Measurements from ENCODE around the gene NHS.

The NHS gene

DNA sequence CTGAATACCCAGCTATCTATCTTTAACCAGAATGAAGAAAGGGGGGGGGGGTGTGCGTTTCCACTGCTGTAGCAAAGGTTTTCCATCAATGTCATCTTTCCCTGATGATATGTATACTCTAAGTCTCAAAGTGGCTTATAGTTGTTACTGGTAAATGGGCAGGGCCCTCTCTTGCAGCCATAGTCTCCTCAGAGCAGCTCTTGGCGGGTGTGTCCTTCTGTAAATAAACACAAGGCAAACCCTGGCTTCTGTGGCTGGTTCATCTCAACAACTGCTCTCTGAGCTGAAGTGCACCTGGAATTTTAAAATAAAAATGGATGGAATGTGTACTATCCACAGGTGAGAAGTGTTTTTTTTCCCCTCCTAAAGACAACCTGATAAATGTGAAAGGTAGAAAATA, 304.8 kb downstream of the NHS start:
- Histone ChIP-seq H3K4me3 (ENCODE audit: low read depth, low read length) (no peak overlapping the region), H3K27ac (ENCODE audit: low read depth, low read length) (no peak overlapping the region), H3K4me1 (ENCODE audit: control insufficient read depth, insufficient read depth, low read length, unreplicated experiment) (no peaks in the 10 kb centered on the region), H3K27me3 (ENCODE audit: insufficient read depth, low read length) (no peaks in the 10 kb centered on the region), H3K79me2 (ENCODE audit: control insufficient read depth, insufficient read depth, low read length, unreplicated experiment) (no peaks in the 10 kb centered on the region), H3K36me3 (ENCODE audit: insufficient read depth, low read length) (no peaks in the 10 kb centered on the region), H2AFZ (ENCODE audit: low read length, unreplicated experiment) (no peak overlapping the region)

DNA sequence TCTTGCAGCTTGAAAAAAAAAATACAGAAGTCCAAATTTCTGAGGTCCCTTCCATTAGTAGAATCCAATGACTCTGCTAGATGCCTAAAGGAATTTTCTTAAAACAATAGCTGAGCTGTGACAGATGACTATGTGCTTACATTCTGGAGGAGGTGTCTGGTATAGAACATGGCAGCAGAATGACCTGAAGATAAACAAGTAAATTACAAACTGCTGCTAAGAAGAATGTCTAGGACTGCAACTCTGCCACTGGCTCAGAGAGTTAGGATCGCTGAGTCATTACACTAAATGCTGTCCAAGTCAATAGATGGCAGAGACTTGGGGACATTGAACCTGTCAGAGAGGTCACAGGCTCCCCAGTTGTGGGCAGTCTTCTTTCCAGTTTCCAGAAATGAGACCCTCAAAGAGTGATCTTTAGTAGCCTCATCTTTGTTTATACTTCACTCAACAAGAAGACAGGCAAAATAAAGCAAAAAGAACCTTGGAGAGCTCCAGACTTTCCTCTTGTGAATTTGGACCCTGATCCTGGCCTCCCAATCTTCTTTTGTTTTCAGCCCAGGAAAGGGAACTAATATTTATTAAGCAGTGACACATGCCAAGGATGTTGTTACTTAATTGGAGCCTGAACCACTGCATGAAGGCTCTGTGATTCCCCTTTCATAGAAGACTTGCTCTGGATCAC, 305.9 kb downstream of the NHS start:
- H3K79me2 ChIP-seq (ENCODE audit: control insufficient read depth, insufficient read depth, low read length, unreplicated experiment), result no peaks in the 10 kb centered on the region
- H3K4me3 ChIP-seq (ENCODE audit: low read depth, low read length), result no peak overlapping the region
- no peaks in the 10 kb centered on the region for H3K36me3 ChIP-seq (ENCODE audit: insufficient read depth, low read length)
- no peaks in the 10 kb centered on the region for H3K27me3 ChIP-seq (ENCODE audit: insufficient read depth, low read length)
- no peak overlapping the region for H2AFZ ChIP-seq (ENCODE audit: low read length, unreplicated experiment)
- no peaks in the 10 kb centered on the region for H3K4me1 ChIP-seq (ENCODE audit: control insufficient read depth, insufficient read depth, low read length, unreplicated experiment)
- no peak overlapping the region for H3K27ac ChIP-seq (ENCODE audit: low read depth, low read length)

DNA sequence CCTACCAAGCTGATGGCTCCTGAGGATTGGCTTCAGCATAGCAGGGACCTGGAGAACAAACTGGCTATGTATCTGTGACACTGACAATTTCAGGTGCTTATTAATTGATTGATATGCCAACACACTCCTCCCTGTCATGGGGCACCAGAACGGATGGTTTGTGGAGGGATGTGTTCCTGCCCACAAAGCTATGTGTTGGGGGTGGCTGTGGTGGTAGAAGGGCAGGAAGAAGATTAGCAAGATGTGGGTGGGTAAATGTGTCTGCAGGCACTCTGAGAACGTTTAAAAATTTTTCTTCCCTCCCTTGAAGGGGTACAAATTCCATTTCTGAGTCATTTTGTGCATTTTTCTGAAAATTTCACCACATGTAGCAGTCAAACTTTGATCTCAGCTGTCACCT, 307.3 kb downstream of the NHS start:
- no peaks in the 10 kb centered on the region for H3K36me3 ChIP-seq (ENCODE audit: insufficient read depth, low read length)
- H3K4me3 ChIP-seq (ENCODE audit: low read depth, low read length), result no peak overlapping the region
- no peaks in the 10 kb centered on the region for H3K79me2 ChIP-seq (ENCODE audit: control insufficient read depth, insufficient read depth, low read length, unreplicated experiment)
- no peak overlapping the region for H2AFZ ChIP-seq (ENCODE audit: low read length, unreplicated experiment)
- no peaks in the 10 kb centered on the region for H3K4me1 ChIP-seq (ENCODE audit: control insufficient read depth, insufficient read depth, low read length, unreplicated experiment)
- H3K27ac ChIP-seq (ENCODE audit: low read depth, low read length), result no peak overlapping the region
- no peaks in the 10 kb centered on the region for H3K27me3 ChIP-seq (ENCODE audit: insufficient read depth, low read length)

DNA sequence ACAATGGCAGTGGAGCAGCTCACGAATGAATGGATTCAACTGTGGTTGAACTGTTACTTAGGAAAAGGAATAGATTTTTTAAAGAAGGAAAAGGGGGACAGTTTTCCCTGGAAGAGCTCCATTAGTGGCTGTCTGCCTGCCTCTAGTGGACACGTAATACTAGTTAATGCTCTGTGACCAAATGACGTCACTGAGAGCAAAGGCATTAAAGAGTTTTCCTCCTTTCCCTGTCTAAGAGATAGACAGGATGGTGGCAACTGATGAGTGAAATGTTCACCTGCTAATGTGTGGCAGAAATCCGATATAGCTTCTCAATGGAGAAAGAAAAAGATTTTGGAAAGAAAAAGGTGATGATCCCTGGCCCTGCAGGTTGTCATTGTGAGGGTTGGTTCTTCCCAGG, 310.0 kb downstream of the NHS start:
- Histone ChIP-seq H3K4me1 (ENCODE audit: control insufficient read depth, insufficient read depth, low read length, unreplicated experiment) (no peaks in the 10 kb centered on the region), H3K27me3 (ENCODE audit: insufficient read depth, low read length) (no peaks in the 10 kb centered on the region), H2AFZ (ENCODE audit: low read length, unreplicated experiment) (no peak overlapping the region), H3K27ac (ENCODE audit: low read depth, low read length) (no peak overlapping the region), H3K36me3 (ENCODE audit: insufficient read depth, low read length) (no peaks in the 10 kb centered on the region), H3K79me2 (ENCODE audit: control insufficient read depth, insufficient read depth, low read length, unreplicated experiment) (no peaks in the 10 kb centered on the region), H3K4me3 (ENCODE audit: low read depth, low read length) (no peak overlapping the region)

DNA sequence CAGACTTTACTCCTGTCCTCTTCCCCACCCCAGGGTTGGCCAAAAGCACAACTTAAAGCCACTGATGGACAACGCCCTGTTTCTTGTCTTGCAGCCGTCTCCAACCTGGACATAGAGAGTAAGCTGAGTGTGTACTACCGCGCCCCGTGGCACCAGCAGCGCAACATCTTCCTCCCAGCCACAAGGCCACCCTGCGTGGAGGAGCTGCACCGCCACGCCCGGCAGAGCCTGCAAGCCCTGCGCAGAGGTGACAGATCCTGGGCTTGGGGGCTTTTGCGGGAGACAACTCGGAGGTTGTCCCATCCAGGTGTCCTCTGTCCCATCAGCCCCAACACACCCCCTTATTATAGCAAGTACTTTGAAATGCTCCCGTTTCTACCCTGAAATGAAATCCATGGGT, 312.6 kb downstream of the NHS start:
- H3K27ac ChIP-seq (ENCODE audit: low read depth, low read length), result no peak overlapping the region
- H3K36me3 ChIP-seq (ENCODE audit: insufficient read depth, low read length), result no peaks in the 10 kb centered on the region
- H3K79me2 ChIP-seq (ENCODE audit: control insufficient read depth, insufficient read depth, low read length, unreplicated experiment), result no peaks in the 10 kb centered on the region
- no peak overlapping the region for H2AFZ ChIP-seq (ENCODE audit: low read length, unreplicated experiment)
- H3K4me1 ChIP-seq (ENCODE audit: control insufficient read depth, insufficient read depth, low read length, unreplicated experiment), result no peaks in the 10 kb centered on the region
- no peaks in the 10 kb centered on the region for H3K27me3 ChIP-seq (ENCODE audit: insufficient read depth, low read length)
- no peak overlapping the region for H3K4me3 ChIP-seq (ENCODE audit: low read depth, low read length)

DNA sequence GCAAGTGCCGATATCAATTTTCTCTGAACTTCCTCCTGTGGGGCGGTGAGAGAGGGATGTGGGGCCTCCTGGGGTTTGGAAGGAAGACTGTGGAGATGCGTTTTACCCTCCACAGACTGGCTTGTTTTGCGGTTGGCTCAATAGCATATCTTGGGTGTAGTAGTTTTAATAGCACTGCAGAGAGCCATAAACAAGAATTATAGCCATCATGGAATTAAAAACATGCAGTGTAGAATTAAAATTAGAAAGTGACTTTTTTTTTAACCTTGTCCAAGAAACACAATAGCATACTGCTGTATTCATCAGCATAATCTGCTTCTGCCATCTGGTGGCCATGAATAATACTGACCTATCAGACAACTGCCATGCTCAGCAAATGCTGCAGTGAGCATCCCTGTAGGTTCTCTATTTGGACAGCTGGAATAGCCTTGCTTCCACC, 315.0 kb downstream of the NHS start:
- Histone ChIP-seq H3K4me1 (ENCODE audit: control insufficient read depth, insufficient read depth, low read length, unreplicated experiment) (no peaks in the 10 kb centered on the region), H3K36me3 (ENCODE audit: insufficient read depth, low read length) (no peaks in the 10 kb centered on the region), H2AFZ (ENCODE audit: low read length, unreplicated experiment) (no peak overlapping the region), H3K27ac (ENCODE audit: low read depth, low read length) (no peak overlapping the region), H3K79me2 (ENCODE audit: control insufficient read depth, insufficient read depth, low read length, unreplicated experiment) (no peaks in the 10 kb centered on the region), H3K4me3 (ENCODE audit: low read depth, low read length) (no peak overlapping the region), H3K27me3 (ENCODE audit: insufficient read depth, low read length) (no peaks in the 10 kb centered on the region)

DNA sequence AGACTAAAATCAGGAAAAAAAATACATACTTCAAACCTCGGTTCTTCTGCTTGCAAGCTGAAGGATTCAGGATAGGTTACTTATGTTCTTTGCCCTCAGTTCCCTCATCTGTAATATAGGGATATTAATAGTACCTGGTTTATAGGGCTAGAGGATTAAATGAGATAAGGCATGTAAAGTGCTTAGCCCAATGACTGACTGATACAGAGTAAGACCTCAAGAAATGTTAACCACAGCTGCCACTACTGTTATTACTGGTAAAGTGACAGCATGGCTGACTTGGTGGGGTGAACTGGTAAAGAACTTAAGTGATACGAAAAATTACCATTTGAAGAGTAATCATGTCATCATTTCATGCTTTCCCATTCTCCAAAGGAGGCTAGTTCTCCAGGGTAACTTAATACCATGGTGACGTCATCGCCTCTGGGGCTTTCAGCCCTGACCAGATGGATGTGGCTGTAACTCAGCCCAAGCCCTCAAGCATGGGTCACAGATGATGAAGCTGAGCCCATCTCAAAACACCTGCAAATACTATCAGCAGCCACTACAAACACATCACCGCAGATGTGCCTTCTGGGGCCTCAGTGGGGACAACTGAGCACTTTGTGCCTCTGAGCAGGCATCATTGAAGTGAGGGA, 317.8 kb downstream of the NHS start:
- no peak overlapping the region for H3K27ac ChIP-seq (ENCODE audit: low read depth, low read length)
- no peaks in the 10 kb centered on the region for H3K36me3 ChIP-seq (ENCODE audit: insufficient read depth, low read length)
- no peak overlapping the region for H2AFZ ChIP-seq (ENCODE audit: low read length, unreplicated experiment)
- no peaks in the 10 kb centered on the region for H3K27me3 ChIP-seq (ENCODE audit: insufficient read depth, low read length)
- H3K4me1 ChIP-seq (ENCODE audit: control insufficient read depth, insufficient read depth, low read length, unreplicated experiment), result no peaks in the 10 kb centered on the region
- no peaks in the 10 kb centered on the region for H3K79me2 ChIP-seq (ENCODE audit: control insufficient read depth, insufficient read depth, low read length, unreplicated experiment)
- no peak overlapping the region for H3K4me3 ChIP-seq (ENCODE audit: low read depth, low read length)

DNA sequence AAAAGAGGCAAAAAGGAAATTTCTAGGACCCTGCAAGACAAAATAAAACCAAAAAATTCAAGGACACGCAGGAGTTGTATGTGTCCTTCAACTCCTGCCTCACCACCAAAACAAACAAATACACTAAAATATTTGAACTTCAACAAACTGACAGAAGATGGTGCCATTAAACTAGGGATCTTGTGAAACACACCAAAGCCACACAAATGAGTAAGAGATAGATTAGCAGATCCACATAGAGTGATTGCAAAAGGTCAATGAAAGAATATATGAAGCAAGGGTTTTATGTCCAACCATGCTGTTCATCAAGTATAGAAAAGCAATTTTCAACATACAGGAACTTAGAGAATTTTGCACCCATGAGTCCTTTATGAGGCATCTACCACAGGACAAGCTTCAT, 322.2 kb downstream of the NHS start:
- no peaks in the 10 kb centered on the region for H3K79me2 ChIP-seq (ENCODE audit: control insufficient read depth, insufficient read depth, low read length, unreplicated experiment)
- H3K4me1 ChIP-seq (ENCODE audit: control insufficient read depth, insufficient read depth, low read length, unreplicated experiment), result no peaks in the 10 kb centered on the region
- H3K27me3 ChIP-seq (ENCODE audit: insufficient read depth, low read length), result no peaks in the 10 kb centered on the region
- no peak overlapping the region for H3K4me3 ChIP-seq (ENCODE audit: low read depth, low read length)
- no peak overlapping the region for H3K27ac ChIP-seq (ENCODE audit: low read depth, low read length)
- no peak overlapping the region for H2AFZ ChIP-seq (ENCODE audit: low read length, unreplicated experiment)
- no peaks in the 10 kb centered on the region for H3K36me3 ChIP-seq (ENCODE audit: insufficient read depth, low read length)

DNA sequence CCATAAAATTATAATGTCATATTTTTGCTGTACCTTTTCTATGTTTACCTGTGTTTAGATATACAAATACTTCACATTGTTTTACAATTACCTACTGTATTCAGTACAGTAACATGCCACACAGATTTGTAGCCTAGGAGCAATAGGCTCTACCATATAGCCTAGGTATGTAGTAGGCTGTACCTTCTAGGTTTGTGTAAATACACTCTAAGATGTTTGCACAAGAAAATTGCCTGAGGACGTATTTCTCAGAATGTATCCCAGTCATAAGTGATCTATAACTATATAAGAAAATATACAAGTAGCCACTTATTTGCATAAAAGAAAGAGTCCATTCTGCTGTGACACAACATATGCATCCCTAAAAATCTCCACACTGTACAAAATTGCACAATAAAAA, 326.0 kb downstream of the NHS start:
- Histone ChIP-seq H3K27me3 (ENCODE audit: insufficient read depth, low read length) (no peaks in the 10 kb centered on the region), H2AFZ (ENCODE audit: low read length, unreplicated experiment) (no peak overlapping the region), H3K79me2 (ENCODE audit: control insufficient read depth, insufficient read depth, low read length, unreplicated experiment) (no peaks in the 10 kb centered on the region), H3K27ac (ENCODE audit: low read depth, low read length) (no peak overlapping the region), H3K36me3 (ENCODE audit: insufficient read depth, low read length) (no peaks in the 10 kb centered on the region), H3K4me3 (ENCODE audit: low read depth, low read length) (no peak overlapping the region), H3K4me1 (ENCODE audit: control insufficient read depth, insufficient read depth, low read length, unreplicated experiment) (no peaks in the 10 kb centered on the region)

DNA sequence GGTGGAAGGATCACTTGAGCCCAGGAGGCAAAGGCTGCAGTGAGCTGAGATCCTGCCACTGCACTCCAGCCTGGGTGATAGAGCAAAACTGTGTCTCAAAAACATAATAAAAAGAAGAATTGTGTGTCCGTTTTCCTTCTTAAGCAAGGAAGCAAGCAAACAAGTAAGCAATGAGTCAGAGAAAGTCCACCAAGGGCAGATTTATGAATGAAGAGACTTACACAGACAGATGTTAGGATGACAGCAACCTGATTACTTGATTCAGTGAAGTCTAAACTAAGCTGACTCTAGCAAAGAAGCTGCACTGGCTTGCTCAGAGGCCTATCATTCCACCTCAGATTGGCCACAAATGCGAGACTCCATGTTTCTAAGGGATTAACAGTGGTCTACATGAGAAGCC, 328.2 kb downstream of the NHS start:
- H3K36me3 ChIP-seq (ENCODE audit: insufficient read depth, low read length), result no peaks in the 10 kb centered on the region
- peaks cover 13% of the 10 kb centered on the region for H3K4me1 ChIP-seq (ENCODE audit: control insufficient read depth, insufficient read depth, low read length, unreplicated experiment)
- H2AFZ ChIP-seq (ENCODE audit: low read length, unreplicated experiment), result no peak overlapping the region
- H3K79me2 ChIP-seq (ENCODE audit: control insufficient read depth, insufficient read depth, low read length, unreplicated experiment), result no peaks in the 10 kb centered on the region
- H3K4me3 ChIP-seq (ENCODE audit: low read depth, low read length), result no peak overlapping the region
- no peaks in the 10 kb centered on the region for H3K27me3 ChIP-seq (ENCODE audit: insufficient read depth, low read length)
- H3K27ac ChIP-seq (ENCODE audit: low read depth, low read length), result no peak overlapping the region

DNA sequence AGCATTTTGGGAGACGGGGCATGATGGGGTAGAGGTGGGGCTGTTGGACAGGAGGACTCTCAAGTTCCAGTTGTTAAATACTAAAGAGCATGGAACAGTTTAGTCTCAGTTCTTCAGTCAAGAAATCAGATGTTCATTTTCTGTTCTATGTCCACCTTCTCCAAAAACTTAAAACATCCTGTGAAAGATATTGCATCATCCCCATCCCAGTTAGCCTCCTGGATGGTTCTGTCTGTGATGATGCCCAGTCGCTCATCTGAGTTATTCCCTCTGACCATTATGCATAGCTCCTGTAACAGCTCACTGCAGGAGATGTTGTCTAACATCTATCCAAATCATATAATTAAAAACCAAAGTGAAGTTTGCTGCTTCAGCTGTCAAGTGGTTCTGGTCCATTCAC, 330.2 kb downstream of the NHS start:
- Histone ChIP-seq H3K36me3 (ENCODE audit: insufficient read depth, low read length) (no peaks in the 10 kb centered on the region), H3K4me1 (ENCODE audit: control insufficient read depth, insufficient read depth, low read length, unreplicated experiment) (peaks cover 13% of the 10 kb centered on the region), H3K27me3 (ENCODE audit: insufficient read depth, low read length) (no peaks in the 10 kb centered on the region), H3K79me2 (ENCODE audit: control insufficient read depth, insufficient read depth, low read length, unreplicated experiment) (no peaks in the 10 kb centered on the region), H3K4me3 (ENCODE audit: low read depth, low read length) (no peak overlapping the region), H2AFZ (ENCODE audit: low read length, unreplicated experiment) (no peak overlapping the region), H3K27ac (ENCODE audit: low read depth, low read length) (no peak overlapping the region)
